Activated T-helper 17 cell treated with anti-CD3 and anti-CD28 coated beads, Interleukin-2, amount 50 U/mL, for 72 hours (primary cell): ENCODE measurements around the gene SPNS1. TPM values are rescaled to one million over a fixed set of nuclear protein-coding genes. Genes with fewer than 3 reads are reported as not detected.
"Not testable (repeated sequence)": the region's sequence is repeated elsewhere in the genome, so short reads cannot be mapped to it uniquely, and the experiment has no call there.

Experiments
- ATAC-seq: fragments of 150-1000 bp; cut with Tn5 transposase; replicated peaks from 2 replicates; pipeline ENCODE4 v1.10.0; 2021; ENCODE audit warnings: mild to moderate bottlenecking, moderate library complexity
- H3K27ac Mint-ChIP-seq: one replicate; pipeline ENCODE4 v1.8.0; 2022; ENCODE audit warnings: mixed read lengths
- H3K27me3 Mint-ChIP-seq: one replicate; pipeline ENCODE4 v1.8.0; 2022; ENCODE audit warnings: mixed read lengths
- H3K36me3 Mint-ChIP-seq: one replicate; pipeline ENCODE4 v1.8.0; 2022; ENCODE audit warnings: low read depth, mild to moderate bottlenecking, mixed read lengths
- H3K4me1 Mint-ChIP-seq: one replicate; pipeline ENCODE4 v1.8.0; 2022; ENCODE audit warnings: mixed read lengths
- H3K4me3 Mint-ChIP-seq: one replicate; pipeline ENCODE4 v1.8.0; 2022; ENCODE audit warnings: mild to moderate bottlenecking, mixed read lengths
- H3K9me3 Mint-ChIP-seq: one replicate; pipeline ENCODE4 v1.8.0; 2022; ENCODE audit warnings: mixed read lengths
- total RNA-seq, 2 donors: library from RNA; stranded (reverse); gene quantifications; one replicate each; pipeline ENCODE4 v1.2.3, GENCODE V29; 2022

Gene SPNS1
- total RNA-seq, 2 donors from 2014 or later: 15.0 to 26.8 TPM

GRCh38 chr16:28937222-28937876 lies 37.2 kb upstream of the SPNS1 start:
- H3K4me1 Mint-ChIP-seq: peaks cover 20% of the 10 kb centered on the region
- ATAC-seq: no peak

GRCh38 chr16:28938721-28939120 lies 35.9 kb upstream of the SPNS1 start:
- Mint-ChIP-seq H3K36me3 (no peaks in the 10 kb centered on the region), H3K27ac (no peak overlapping the region), H3K9me3 (no peaks in the 10 kb centered on the region), H3K27me3 (no peaks in the 10 kb centered on the region), H3K4me3 (no peak overlapping the region), H3K4me1 (peaks cover 20% of the 10 kb centered on the region)
- no peak for ATAC-seq

More at GRCh38 chr16:28937222-28937876, 37.2 kb upstream of the SPNS1 start:
- Mint-ChIP-seq H3K4me3 (no peak overlapping the region), H3K36me3 (no peaks in the 10 kb centered on the region), H3K27ac (no peak overlapping the region), H3K9me3 (no peaks in the 10 kb centered on the region), H3K27me3 (no peaks in the 10 kb centered on the region)

GRCh38 chr16:28939825-28940224 lies 34.8 kb upstream of the SPNS1 start:
- H3K36me3 Mint-ChIP-seq, H3K27me3 Mint-ChIP-seq, ATAC-seq, H3K4me3 Mint-ChIP-seq, H3K9me3 Mint-ChIP-seq, H3K27ac Mint-ChIP-seq: not testable (repeated sequence)
- H3K4me1 Mint-ChIP-seq: peaks cover 13% of the 10 kb centered on the region

GRCh38 chr16:28943281-28943680 lies 31.3 kb upstream of the SPNS1 start:
- Mint-ChIP-seq H3K4me1 (peaks cover 11% of the 10 kb centered on the region), H3K4me3 (no peak overlapping the region), H3K27me3 (no peaks in the 10 kb centered on the region), H3K36me3 (no peaks in the 10 kb centered on the region), H3K9me3 (no peaks in the 10 kb centered on the region), H3K27ac (no peak overlapping the region)
- no peak for ATAC-seq

- Mint-ChIP-seq H3K4me1 (peaks cover 14% of the 10 kb centered on the region), H3K36me3 (peaks cover 13% of the 10 kb centered on the region), H3K4me3 (no peak overlapping the region), H3K27ac (no peak overlapping the region), H3K27me3 (no peaks in the 10 kb centered on the region), H3K9me3 (no peaks in the 10 kb centered on the region)
- ATAC-seq: no peak
Measured at GRCh38 chr16:28946681-28947080, 27.9 kb upstream of the SPNS1 start.

- peak; percentile 98 for ATAC-seq
- Mint-ChIP-seq H3K27ac (peak within 1 kb of the TSS; percentile 88), H3K27me3 (no peaks in the 10 kb centered on the region), H3K9me3 (no peaks in the 10 kb centered on the region), H3K4me1 (peaks cover 17% of the 10 kb centered on the region), H3K36me3 (peaks cover 55% of the 10 kb centered on the region), H3K4me3 (peak within 1 kb of the TSS; percentile 82)
Measured at GRCh38 chr16:28950648-28951409, 23.7 kb upstream of the SPNS1 start, which contains the start of gene NFATC2IP. NFATC2IP (plus strand) TSS chr16:28950937; CDS start chr16:28951012, 75 bp downstream.

GRCh38 chr16:28951410-28951943 lies 23.1 kb upstream of the SPNS1 start:
- no peak for ATAC-seq
- Mint-ChIP-seq H3K4me1 (peaks cover 15% of the 10 kb centered on the region), H3K9me3 (no peaks in the 10 kb centered on the region), H3K36me3 (peaks cover 61% of the 10 kb centered on the region), H3K4me3 (peak overlapping the region; percentile 82), H3K27ac (peak overlapping the region; percentile 88), H3K27me3 (no peaks in the 10 kb centered on the region)

- Mint-ChIP-seq H3K4me1 (no peaks in the 10 kb centered on the region), H3K27me3 (no peaks in the 10 kb centered on the region), H3K9me3 (no peaks in the 10 kb centered on the region), H3K4me3 (no peak overlapping the region), H3K27ac (no peak overlapping the region), H3K36me3 (peaks cover 99% of the 10 kb centered on the region)
- ATAC-seq: no peak
Measured at GRCh38 chr16:28958216-28958615, 16.4 kb upstream of the SPNS1 start.

- no peaks in the 10 kb centered on the region for H3K27me3 Mint-ChIP-seq
- no peaks in the 10 kb centered on the region for H3K9me3 Mint-ChIP-seq
- H3K4me3 Mint-ChIP-seq: no peak overlapping the region
- peaks cover 99% of the 10 kb centered on the region for H3K36me3 Mint-ChIP-seq
- no peaks in the 10 kb centered on the region for H3K4me1 Mint-ChIP-seq
- ATAC-seq: no peak
- H3K27ac Mint-ChIP-seq: no peak overlapping the region
Measured at GRCh38 chr16:28958836-28959235, 15.7 kb upstream of the SPNS1 start.

- ATAC-seq: no peak
Measured at GRCh38 chr16:28964072-28964471, 10.5 kb upstream of the SPNS1 start.

GRCh38 chr16:28964496-28964895 lies 10.1 kb upstream of the SPNS1 start:
- Mint-ChIP-seq H3K36me3 (peaks cover 73% of the 10 kb centered on the region), H3K4me1 (no peaks in the 10 kb centered on the region), H3K4me3 (no peak overlapping the region), H3K9me3 (no peaks in the 10 kb centered on the region), H3K27ac (peak overlapping the region; percentile 48), H3K27me3 (no peaks in the 10 kb centered on the region)
- no peak for ATAC-seq

More at GRCh38 chr16:28964072-28964471, 10.5 kb upstream of the SPNS1 start:
- no peak overlapping the region for H3K4me3 Mint-ChIP-seq
- peaks cover 77% of the 10 kb centered on the region for H3K36me3 Mint-ChIP-seq
- H3K4me1 Mint-ChIP-seq: no peaks in the 10 kb centered on the region
- no peaks in the 10 kb centered on the region for H3K27me3 Mint-ChIP-seq
- H3K27ac Mint-ChIP-seq: peak overlapping the region; percentile 48
- H3K9me3 Mint-ChIP-seq: no peaks in the 10 kb centered on the region

- peaks cover 47% of the 10 kb centered on the region for H3K36me3 Mint-ChIP-seq
- H3K27ac Mint-ChIP-seq: no peak overlapping the region
- no peaks in the 10 kb centered on the region for H3K9me3 Mint-ChIP-seq
- no peaks in the 10 kb centered on the region for H3K4me1 Mint-ChIP-seq
- no peaks in the 10 kb centered on the region for H3K27me3 Mint-ChIP-seq
- no peak for ATAC-seq
- no peak overlapping the region for H3K4me3 Mint-ChIP-seq
Measured at GRCh38 chr16:28967156-28967555, 7.4 kb upstream of the SPNS1 start.

GRCh38 chr16:28969696-28970095 lies 4.9 kb upstream of the SPNS1 start:
- not testable (repeated sequence) for H3K27ac Mint-ChIP-seq, H3K9me3 Mint-ChIP-seq, H3K27me3 Mint-ChIP-seq, H3K4me1 Mint-ChIP-seq, H3K4me3 Mint-ChIP-seq, ATAC-seq
- peaks cover 29% of the 10 kb centered on the region for H3K36me3 Mint-ChIP-seq

- peak overlapping the region; percentile 98 for H3K27ac Mint-ChIP-seq
- no peaks in the 10 kb centered on the region for H3K27me3 Mint-ChIP-seq
- no peaks in the 10 kb centered on the region for H3K9me3 Mint-ChIP-seq
- peaks cover 19% of the 10 kb centered on the region for H3K4me1 Mint-ChIP-seq
- ATAC-seq: peak; percentile 18
- peaks cover 24% of the 10 kb centered on the region for H3K36me3 Mint-ChIP-seq
- H3K4me3 Mint-ChIP-seq: peak overlapping the region; percentile 98
Measured at GRCh38 chr16:28974007-28974436, 556 bp upstream of the SPNS1 start.

- Mint-ChIP-seq H3K4me3 (peak overlapping the region; percentile 98), H3K9me3 (no peaks in the 10 kb centered on the region), H3K4me1 (peaks cover 19% of the 10 kb centered on the region), H3K27ac (peak overlapping the region; percentile 93), H3K36me3 (peaks cover 25% of the 10 kb centered on the region), H3K27me3 (no peaks in the 10 kb centered on the region)
- ATAC-seq: no peak
Measured at GRCh38 chr16:28975158-28975599, 601 bp downstream of the SPNS1 start.
